GM21528 (cell line): Measurements from ENCODE around the gene INTS6.

Experiments
- ATAC-seq: cut with Tn5 transposase; IDR thresholded peaks from one replicate; pipeline ENCODE4 v1.9.1; 2021; ENCODE audit warnings: mild to moderate bottlenecking, moderate library complexity; ENCODE audit not compliant: unreplicated experiment, low FRiP score

The INTS6 gene

GRCh38 chr13:51355217-51355616 is 97.6 kb downstream of the INTS6 start:
- no peak for ATAC-seq

GRCh38 chr13:51349016-51349415 is 103.8 kb downstream of the INTS6 start:
- ATAC-seq: no peak

GRCh38 chr13:51348069-51348967 is 104.5 kb downstream of the INTS6 start:
- ATAC-seq: no peak

GRCh38 chr13:51347099-51347498 is 105.7 kb downstream of the INTS6 start:
- no peak for ATAC-seq

- no peak for ATAC-seq
Measured at GRCh38 chr13:51346397-51346796, 106.4 kb downstream of the INTS6 start.

GRCh38 chr13:51343475-51343874 is 109.4 kb downstream of the INTS6 start:
- no peak for ATAC-seq

GRCh38 chr13:51342706-51343105 is 110.1 kb downstream of the INTS6 start:
- no peak for ATAC-seq

GRCh38 chr13:51341791-51342190 is 111.0 kb downstream of the INTS6 start:
- ATAC-seq: no peak

GRCh38 chr13:51341232-51341631 is 111.6 kb downstream of the INTS6 start:
- no peak for ATAC-seq

GRCh38 chr13:51339952-51340732 is 112.7 kb downstream of the INTS6 start:
- ATAC-seq: no peak

GRCh38 chr13:51339354-51339753 is 113.5 kb downstream of the INTS6 start, which contains the start of gene SERPINE3:
SERPINE3 (plus strand) TSS chr13:51339691; CDS start chr13:51341092, 1,401 bp downstream.
- no peak for ATAC-seq

GRCh38 chr13:51336746-51337145 is 116.1 kb downstream of the INTS6 start:
- ATAC-seq: no peak

GRCh38 chr13:51333826-51334225 is 119.0 kb downstream of the INTS6 start:
- no peak for ATAC-seq

- no peak for ATAC-seq
Measured at GRCh38 chr13:51333421-51333820, 119.4 kb downstream of the INTS6 start.

GRCh38 chr13:51332566-51333361 is 120.1 kb downstream of the INTS6 start:
- no peak for ATAC-seq

GRCh38 chr13:51331354-51331861 is 121.4 kb downstream of the INTS6 start:
- peak; percentile 60 for ATAC-seq

- ATAC-seq: no peak
Measured at GRCh38 chr13:51330791-51331190, 122.0 kb downstream of the INTS6 start.

- ATAC-seq: no peak
Measured at GRCh38 chr13:51329606-51330005, 123.2 kb downstream of the INTS6 start.

- ATAC-seq: no peak
Measured at GRCh38 chr13:51328488-51328887, 124.3 kb downstream of the INTS6 start.

- no peak for ATAC-seq
Measured at GRCh38 chr13:51327961-51328360, 124.9 kb downstream of the INTS6 start.
